EL (cell line): ENCODE data around the gene MPZL1.
"Not testable (repeated sequence)": the region's sequence is repeated elsewhere in the genome, so short reads cannot be mapped to it uniquely, and the experiment has no call there.

ENCODE experiments used
- DNase-seq: peaks from one replicate; pipeline ENCODE4 v3.0.0-alpha.2; 2016

The MPZL1 gene

DNA sequence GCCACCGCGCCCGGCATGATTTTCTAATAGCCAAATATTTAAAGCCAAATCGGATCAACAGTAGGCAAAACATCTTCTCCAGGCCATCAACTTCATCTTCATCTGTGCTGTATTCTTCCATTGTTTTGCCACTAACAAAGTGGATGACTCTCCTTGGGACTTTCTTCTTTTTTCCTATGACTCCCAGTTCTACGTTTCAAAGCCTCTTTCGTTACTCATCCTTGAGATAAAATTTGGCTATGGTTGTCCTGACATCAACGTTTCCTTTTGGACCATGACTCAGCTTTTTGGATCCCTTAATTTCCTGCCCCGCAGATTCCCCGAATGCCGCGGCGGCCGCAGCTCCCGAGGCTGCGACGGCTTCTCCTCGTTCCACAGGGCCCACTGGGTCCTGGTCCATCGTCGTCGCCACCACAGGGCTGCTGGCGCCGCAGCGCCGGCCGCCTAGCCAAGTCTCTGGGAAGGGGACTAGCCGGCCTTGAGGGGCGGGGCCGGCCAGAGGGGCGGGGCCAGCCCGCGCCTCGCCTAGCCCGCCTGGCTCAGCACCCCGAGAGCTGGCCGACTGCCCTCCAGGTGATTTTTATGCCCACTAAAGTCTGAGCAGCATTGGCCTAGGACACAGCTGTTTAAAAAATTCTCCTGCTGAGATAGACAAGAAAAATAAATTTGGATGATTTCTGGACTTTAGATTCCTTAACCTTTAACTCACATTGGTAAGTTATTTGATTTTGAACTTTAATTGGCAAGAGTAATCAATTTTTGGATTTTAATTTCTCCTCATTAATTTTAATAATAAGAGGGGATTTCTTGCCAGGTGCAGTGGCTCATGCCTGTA is 98.3 kb downstream of the MPZL1 start:
- DNase-seq = peak; percentile 97

DNA sequence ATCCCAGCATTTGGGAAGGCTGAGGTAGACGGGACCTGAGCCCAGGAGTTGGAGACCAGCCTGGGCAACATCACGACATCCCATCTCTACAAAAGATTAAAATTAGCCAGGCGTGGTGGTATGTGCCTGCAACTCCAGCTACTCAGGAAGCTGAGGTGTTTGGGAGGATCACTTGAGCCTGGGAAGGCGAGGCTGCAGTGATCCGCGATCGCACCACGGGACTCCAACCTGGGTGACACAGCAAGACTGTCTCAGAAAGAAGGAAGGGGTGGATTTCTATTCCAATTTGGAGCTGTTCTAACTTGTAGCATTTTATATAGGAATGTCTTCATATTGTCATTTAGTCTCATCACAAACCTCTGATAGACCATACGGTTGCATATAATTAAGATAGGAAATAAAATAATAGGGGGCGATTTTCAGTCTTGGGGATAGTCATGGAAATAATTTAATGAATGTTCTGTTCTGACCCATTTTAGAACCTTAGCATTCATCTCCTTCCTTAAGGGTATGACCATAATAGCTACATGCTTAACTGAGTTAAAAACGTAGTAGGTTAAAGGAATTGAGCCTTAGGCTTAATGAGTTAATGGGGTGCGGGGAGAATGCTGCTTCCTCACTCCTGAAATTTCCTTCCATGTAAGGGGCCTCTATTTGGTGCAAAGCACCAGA is 99.0 kb downstream of the MPZL1 start:
- no peak for DNase-seq

DNA sequence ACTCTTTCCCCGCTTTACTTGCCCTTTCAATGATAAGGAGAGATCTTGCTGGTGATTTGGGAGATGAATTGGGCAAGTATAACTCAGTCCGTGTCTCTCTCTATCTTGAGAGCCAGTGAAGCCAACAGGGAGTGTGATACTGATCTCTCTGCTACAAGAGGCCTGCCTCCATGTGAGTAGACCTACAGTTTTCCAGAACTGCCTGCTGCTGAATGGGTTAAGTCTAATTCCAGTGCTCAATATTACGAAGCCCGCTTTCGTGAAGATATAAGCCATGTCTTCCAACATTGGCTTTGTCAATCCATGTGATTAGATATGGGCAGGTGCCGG is 99.5 kb downstream of the MPZL1 start:
- no peak for DNase-seq

DNA sequence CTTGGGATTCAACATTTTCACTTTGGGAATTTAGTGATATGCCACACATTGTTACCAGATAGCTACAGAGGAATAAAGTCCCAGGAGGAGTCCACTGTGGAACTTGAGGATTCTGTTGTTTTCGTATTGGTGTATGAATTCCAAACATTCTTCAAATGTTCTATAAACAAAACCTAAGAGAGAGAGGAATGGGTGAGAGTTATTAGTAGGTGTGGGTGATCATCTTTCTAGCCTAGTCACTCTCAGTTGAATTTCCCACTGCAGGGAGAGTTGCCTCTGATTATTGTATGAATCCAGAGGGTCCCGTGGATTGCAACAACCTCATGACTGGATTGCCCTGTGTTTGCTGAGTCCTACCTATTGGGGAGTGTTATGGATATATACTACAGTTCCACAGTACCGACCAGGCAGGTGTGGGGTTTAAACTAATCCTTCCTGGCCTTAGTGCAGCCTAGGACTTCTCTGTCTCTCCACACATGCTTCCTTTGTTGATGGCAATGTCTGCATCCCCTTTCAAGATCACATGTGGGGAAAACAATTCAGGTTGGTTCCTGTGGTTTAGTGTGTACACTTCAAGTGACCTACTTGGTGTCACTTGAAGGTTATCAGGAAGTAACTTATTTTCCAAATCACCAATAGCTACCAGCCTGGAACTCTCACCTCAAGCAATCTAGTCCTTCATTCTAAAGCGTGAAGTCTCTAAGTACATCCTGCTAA is 100.3 kb downstream of the MPZL1 start:
- DNase-seq = peak; percentile 47

DNA sequence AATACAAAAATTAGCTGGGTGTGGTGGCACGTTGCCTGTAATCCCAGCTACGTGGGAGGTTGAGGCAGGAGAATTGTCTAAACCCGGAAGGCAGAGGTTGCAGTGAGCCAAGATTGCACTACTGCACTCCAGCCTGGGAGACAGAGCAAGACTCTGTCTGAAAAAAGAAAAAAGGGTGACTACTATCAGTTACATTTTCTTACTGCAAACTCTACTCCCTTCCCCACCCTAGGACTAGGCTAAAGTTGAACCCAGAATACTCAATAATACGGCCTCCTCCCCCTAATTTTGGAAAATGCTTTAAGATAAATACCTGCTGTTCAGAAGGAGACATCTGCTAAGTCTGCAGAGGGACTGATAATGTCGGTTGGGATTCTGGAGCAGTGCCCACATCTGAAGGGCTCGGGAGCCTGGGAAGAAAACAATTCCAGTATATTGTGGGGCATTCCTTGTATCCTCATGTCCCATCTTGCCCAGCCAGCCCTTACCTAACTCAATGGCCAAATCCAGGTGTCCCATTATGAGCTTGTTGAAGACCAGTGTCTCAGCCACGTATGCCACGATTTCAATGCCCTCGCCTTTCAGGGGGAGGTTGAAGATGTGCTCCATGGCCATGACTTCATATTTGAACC is 102.5 kb downstream of the MPZL1 start:
- DNase-seq = no peak

DNA sequence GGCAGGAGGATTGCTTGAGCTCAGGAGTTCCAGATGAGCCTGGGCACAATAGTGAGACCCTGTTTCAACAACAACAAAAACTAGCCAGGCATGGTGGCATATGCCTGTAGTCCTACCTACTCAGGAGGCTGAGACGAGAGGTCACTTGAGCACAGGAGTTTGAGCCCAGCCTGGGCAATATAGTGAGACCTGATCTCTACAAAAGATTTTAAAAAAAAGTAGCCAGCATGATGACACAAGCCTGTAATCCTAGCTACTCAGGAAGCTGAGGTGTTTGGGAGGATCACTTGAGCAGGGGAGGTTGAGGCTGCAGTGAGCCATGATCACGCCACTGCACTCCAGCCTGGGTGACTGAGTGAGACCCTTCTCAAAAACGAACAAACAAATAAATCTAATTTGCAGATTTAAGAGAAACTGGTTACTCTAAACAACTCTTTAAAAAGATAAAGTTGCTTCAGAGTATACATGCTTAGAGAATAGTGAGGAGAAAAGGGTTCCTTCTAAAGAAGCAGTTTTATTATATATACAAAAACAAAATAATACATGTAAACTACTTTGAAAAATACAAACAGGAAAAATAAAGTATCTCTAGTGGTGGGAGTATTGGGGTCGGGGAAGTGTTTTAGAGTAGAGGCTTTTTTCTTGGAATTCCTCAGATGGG is 103.8 kb downstream of the MPZL1 start:
- DNase-seq = no peak

DNA sequence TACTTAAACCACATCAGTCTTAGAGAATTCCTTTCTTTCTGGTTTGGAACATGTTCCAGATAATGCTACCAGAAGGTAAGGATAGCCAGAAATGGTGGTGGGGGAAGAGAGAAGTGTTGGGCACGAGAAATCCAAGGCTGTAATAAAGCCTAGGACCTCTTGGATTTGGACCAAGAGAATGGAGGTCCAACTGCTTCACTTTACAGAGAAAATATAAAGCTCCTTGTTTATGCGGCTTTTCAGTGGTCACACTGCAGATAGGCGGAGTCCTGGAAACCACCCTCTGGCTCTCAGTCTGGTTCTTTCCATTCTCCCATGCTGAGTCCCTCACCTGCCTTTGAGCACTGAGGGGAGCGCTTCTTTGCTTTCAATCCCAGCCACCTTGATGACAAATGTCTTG is 104.3 kb downstream of the MPZL1 start:
- no peak for DNase-seq

DNA sequence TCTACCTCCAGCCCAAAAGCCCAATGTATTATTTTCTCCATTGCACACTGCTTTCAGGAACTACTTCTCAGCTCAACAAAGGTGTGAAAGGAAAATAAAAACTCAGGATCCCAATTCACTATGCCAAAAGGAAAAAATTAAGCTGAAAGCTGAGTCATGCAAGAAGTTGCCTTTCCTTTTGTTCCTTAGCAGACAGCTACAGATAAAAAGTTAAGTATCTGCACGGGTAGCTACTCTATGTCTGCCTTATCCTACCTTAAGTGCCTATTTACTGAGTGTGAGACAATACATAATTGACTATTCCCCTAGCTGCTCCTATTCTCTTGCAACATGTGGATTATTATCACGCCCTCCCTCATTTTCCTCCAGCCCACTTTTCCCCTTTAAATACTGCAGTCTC is 108.1 kb downstream of the MPZL1 start:
- no peak for DNase-seq

DNA sequence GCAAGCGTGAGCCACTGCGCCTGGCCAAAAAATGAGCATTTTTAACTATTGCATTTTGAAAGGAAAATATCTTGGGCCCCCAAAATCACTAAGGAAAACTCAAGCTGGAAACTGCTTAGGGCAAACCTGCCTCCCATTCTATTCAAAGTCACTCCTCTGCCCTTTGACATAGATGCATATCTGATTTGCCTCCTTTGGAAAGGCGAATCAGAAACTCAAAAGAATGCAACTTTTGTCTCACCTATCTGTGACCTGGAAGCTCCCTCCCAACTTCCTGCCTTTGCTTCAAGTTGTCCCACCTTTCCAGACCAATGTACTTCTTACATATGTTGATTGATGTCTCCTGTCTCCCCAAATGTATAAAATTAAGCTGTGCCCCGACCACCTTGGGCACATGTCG is 108.9 kb downstream of the MPZL1 start:
- not testable (repeated sequence) for DNase-seq

DNA sequence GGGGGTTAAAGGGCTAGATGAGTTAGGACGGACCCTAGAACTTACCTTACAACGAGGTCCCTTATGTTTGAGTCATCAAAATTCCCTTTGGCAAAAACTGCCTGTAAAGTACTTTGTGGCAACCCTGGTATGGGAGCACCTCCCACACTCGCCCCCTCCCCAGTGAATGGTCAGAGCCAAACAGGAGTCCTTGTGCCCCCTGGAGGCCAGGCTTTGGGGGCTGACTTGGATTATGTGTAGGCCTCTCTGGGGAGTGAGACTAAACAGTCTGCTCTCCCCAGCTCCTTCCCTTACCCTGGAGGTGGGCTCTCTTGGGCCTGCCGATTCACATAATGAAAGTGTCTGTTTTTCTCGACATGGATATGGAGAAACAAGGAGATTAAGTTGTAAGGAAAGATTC is 110.9 kb downstream of the MPZL1 start:
- DNase-seq = no peak

DNA sequence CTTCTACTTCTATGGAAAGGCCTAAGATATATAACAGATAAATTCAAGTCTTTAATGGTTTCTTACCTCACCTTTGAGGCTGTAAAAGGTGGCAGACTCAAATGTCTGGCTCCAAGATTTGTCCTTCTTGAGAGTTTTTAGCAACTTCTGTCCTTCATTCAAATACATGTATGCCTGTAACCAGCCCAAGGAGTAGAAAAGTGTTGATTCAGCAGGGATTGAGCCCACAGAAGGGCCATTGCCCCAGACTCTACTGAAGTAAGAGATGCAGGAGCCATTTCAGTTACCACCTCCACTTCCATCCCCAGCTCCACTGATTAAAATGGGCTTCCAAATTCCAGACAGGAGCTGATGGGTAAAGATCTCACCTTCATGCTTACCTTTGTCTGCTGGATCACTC is 112.1 kb downstream of the MPZL1 start:
- DNase-seq = no peak

DNA sequence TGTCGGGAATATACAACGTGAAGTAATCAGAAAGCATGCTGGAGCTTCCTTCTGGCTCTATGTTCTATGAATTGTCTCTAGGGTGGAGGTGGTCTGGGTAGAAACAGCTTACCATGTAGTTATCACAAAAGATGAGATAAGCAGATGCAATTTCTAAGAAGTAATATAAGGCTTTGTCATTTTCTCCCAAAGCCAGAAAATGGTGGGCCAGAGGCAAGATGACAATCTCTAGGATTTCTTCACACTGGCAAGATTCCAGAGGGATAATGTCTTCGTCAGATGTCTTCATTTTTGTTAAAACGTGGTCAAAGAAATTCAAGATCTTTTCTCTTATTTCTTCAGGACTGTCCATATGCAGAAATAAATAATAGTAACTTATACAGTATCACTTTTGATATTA is 114.4 kb downstream of the MPZL1 start:
- no peak for DNase-seq

DNA sequence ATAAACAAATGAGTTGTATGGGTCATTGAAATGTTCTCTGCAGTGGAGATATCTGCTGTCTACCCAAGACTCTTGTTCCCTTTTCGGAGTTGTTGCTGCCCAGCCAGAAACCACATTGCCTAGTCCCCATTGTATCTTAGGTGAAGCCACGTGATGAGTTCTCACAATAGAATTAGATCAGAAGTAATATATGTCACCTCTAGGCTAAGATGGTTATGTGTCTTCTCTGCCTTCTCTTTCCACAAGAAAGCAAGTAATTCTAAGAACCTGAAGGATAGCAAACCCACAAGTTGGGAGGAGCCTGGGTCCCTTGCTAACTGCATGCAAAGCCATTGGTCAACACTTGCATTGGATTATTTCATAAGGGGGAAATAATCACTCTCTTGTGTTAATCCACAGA is 115.5 kb downstream of the MPZL1 start:
- no peak for DNase-seq

DNA sequence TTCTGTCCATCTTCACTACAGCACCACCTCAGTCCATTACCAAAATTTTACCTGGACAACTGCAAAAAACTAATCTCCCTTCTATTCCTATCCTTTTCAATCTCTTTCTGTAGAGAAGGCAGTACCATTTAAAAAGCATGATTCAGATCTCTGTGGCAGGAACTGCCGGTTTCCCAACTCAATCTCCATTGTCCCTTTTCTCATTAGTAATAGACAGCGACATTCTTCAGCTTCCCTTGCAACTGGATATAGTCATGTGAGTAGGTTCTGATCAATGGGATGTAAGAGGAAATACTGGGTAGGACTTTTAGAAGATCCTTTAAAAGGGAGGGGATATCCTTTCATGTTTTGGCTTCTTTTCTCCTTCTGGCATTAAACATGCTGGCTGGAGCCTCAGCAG is 117.2 kb downstream of the MPZL1 start:
- DNase-seq = no peak
